ENCODE measurements around the gene UNC5A. TPM values are rescaled to one million over a fixed set of nuclear protein-coding genes. Genes with fewer than 3 reads are reported as not detected.

UNC5A gene
- total RNA-seq, 1 experiment from 2014 or later = 3.1 TPM

GRCh38 chr5:176818391-176819098 lies 8.2 kb downstream of the UNC5A start:
- no peaks in the 10 kb centered on the region for H3K36me3 ChIP-seq (ENCODE audit: low read depth)
- H3K4me2 ChIP-seq = peak overlapping the region; percentile 84
- ChIA-PET POLR2A (ENCODE audit: unreplicated experiment) (no interaction called here), CTCF (no interaction called here)
- no peaks in the 10 kb centered on the region for H3K9me3 ChIP-seq (ENCODE audit: insufficient read depth, low read depth)
- no peaks in the 10 kb centered on the region for H3K9me2 ChIP-seq (ENCODE audit: insufficient read depth)
- peak; percentile 33 to 59 for DNase-seq
- H3F3A ChIP-seq (ENCODE audit: insufficient read depth, low read depth) = peaks cover 30% of the 10 kb centered on the region
- peak overlapping the region; percentile 78 for H2AFZ ChIP-seq
- H3K27ac ChIP-seq = no peak overlapping the region
- no TSS peak for BruUV-seq (replicated peaks)
- H3K27me3 ChIP-seq (ENCODE audit: insufficient read depth, low read depth) = no peaks in the 10 kb centered on the region
- H4K20me1 ChIP-seq (ENCODE audit: insufficient read depth) = no peaks in the 10 kb centered on the region
- peak overlapping the region; percentile 72; the same call in 1 of the 2 replicates for H3K4me3 ChIP-seq
- no peak for TF ChIP-seq CTCF (conservative IDR thresholded peaks at IDR 0.05)
- no peak for TF ChIP-seq EZH2 (IDR thresholded peaks at IDR 0.05; ENCODE audit: low read depth)
- intact Hi-C loops (cut with micrococcal nuclease; ENCODE audit: unreplicated experiment) = no loop called here
- no peaks in the 10 kb centered on the region for H3K79me2 ChIP-seq (ENCODE audit: low read depth)
- peaks cover 33% of the 10 kb centered on the region for H3K4me1 ChIP-seq (replicated peaks; ENCODE audit: insufficient read depth)

GRCh38 chr5:176819476-176819875 lies 9.1 kb downstream of the UNC5A start:
- Histone ChIP-seq H3K4me1 (replicated peaks; ENCODE audit: insufficient read depth) (peaks cover 37% of the 10 kb centered on the region), H4K20me1 (ENCODE audit: insufficient read depth) (no peaks in the 10 kb centered on the region), H3K79me2 (ENCODE audit: low read depth) (peaks cover 5% of the 10 kb centered on the region; the same call in 1 of the 2 replicates), H3F3A (ENCODE audit: insufficient read depth, low read depth) (peaks cover 30% of the 10 kb centered on the region), H3K36me3 (ENCODE audit: low read depth) (no peaks in the 10 kb centered on the region), H3K27me3 (ENCODE audit: insufficient read depth, low read depth) (no peaks in the 10 kb centered on the region), H3K27ac (no peak overlapping the region), H3K9me2 (ENCODE audit: insufficient read depth) (no peaks in the 10 kb centered on the region), H3K9me3 (ENCODE audit: insufficient read depth, low read depth) (no peaks in the 10 kb centered on the region), H3K4me2 (no peak overlapping the region), H3K4me3 (no peak overlapping the region), H2AFZ (no peak overlapping the region)
- ChIA-PET CTCF (no interaction called here), POLR2A (ENCODE audit: unreplicated experiment) (no interaction called here)
- no TSS peak for BruUV-seq (replicated peaks)
- intact Hi-C loops (cut with micrococcal nuclease; ENCODE audit: unreplicated experiment) = no loop called here
- TF ChIP-seq EZH2 (IDR thresholded peaks at IDR 0.05; ENCODE audit: low read depth) (no peak), CTCF (conservative IDR thresholded peaks at IDR 0.05) (no peak)
- DNase-seq = no peak

GRCh38 chr5:176820937-176821336 lies 10.6 kb downstream of the UNC5A start:
- Histone ChIP-seq H3K9me2 (ENCODE audit: insufficient read depth) (no peaks in the 10 kb centered on the region), H3K27ac (peak overlapping the region; percentile 99), H2AFZ (no peak overlapping the region), H3K27me3 (ENCODE audit: insufficient read depth, low read depth) (no peaks in the 10 kb centered on the region), H3K79me2 (ENCODE audit: low read depth) (peaks cover 9% of the 10 kb centered on the region; the same call in 1 of the 2 replicates), H3K9me3 (ENCODE audit: insufficient read depth, low read depth) (no peaks in the 10 kb centered on the region), H3K4me2 (peak overlapping the region; percentile 85), H3K4me3 (no peak overlapping the region), H3F3A (ENCODE audit: insufficient read depth, low read depth) (peaks cover 30% of the 10 kb centered on the region), H3K36me3 (ENCODE audit: low read depth) (no peaks in the 10 kb centered on the region), H3K4me1 (replicated peaks; ENCODE audit: insufficient read depth) (peaks cover 40% of the 10 kb centered on the region), H4K20me1 (ENCODE audit: insufficient read depth) (no peaks in the 10 kb centered on the region)
- no TSS peak for BruUV-seq (replicated peaks)
- peak in 1 of 2 experiments; percentile 42 for DNase-seq
- no peak for TF ChIP-seq CTCF (conservative IDR thresholded peaks at IDR 0.05)
- no peak for TF ChIP-seq EZH2 (IDR thresholded peaks at IDR 0.05; ENCODE audit: low read depth)
- intact Hi-C loops (cut with micrococcal nuclease; ENCODE audit: unreplicated experiment) = loop anchor here (5.0 to 10.0 kb wide), 5 partner anchors 266 to 436 kb away; partner anchors contain the start of genes CLTB, FGFR4, HIGD2A and NOP16
- POLR2A ChIA-PET (ENCODE audit: unreplicated experiment) = interaction anchor here (0.6 to 0.7 kb wide), 3 partner anchors 198 to 588 kb away, joined by 3 read pairs; no protein-coding TSS in a partner anchor
- CTCF ChIA-PET = interaction anchor here (0.7 to 1.0 kb wide), 3 partner anchors 14 to 160 kb away, joined by 3 to 5 read pairs (median 4); no protein-coding TSS in a partner anchor

Measured in PC-9 (cell line).